GDM1 (cell line): ENCODE data around the gene ATP10A.
"Not testable (repeated sequence)": the region's sequence is repeated elsewhere in the genome, so short reads cannot be mapped to it uniquely, and the experiment has no call there.

Experiments
- DNase-seq: peaks from one replicate; lab custom pipeline; 2025; lab: John Stamatoyannopoulos, UW

ATP10A gene

GRCh38 chr15:25856059-25856458 is 7.1 kb downstream of the ATP10A start:
- DNase-seq: not testable (repeated sequence)

DNA sequence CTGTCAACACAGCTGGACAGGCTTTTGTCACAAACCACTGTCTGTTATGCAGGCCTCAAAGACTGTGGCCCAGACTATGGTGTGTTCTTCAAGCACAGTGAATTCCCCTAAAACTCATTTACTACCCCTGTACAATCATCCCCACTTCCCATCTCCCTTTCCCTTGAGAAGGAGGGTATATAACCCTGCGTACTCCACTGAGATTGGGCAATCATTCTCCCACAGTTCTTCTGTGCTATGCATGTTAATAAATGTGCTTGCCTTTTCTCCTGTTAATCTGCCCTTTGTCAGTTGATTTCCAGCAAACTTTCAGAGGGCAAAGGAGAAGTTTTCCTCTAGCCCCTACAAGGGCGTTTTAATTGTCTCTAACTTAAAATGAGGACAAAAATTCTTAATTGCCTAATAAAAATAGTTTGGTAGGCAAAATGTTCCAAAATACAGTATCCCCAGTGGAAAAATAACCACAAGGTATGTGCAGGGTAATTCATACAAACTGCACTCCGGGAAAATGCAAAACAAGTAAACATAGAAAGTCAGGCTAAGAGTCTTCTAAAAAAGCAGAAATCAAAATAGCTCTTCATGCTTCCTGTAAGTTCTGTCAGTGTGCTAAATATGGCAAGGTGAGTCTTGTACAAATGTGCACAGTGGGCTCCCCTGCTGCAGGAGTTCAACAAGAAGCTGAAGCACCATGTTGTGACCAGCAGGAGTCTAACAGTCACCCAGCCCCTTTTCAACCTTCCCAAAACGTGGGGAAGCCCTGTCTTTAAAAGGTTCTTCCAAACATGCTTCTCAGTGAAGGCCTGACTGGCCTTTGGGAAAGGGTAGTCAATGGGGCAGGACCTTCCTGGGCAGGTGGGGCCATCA is 10.2 kb downstream of the ATP10A start:
- DNase-seq: no peak

GRCh38 chr15:25852027-25852426 is 11.1 kb downstream of the ATP10A start:
- no peak for DNase-seq

DNA sequence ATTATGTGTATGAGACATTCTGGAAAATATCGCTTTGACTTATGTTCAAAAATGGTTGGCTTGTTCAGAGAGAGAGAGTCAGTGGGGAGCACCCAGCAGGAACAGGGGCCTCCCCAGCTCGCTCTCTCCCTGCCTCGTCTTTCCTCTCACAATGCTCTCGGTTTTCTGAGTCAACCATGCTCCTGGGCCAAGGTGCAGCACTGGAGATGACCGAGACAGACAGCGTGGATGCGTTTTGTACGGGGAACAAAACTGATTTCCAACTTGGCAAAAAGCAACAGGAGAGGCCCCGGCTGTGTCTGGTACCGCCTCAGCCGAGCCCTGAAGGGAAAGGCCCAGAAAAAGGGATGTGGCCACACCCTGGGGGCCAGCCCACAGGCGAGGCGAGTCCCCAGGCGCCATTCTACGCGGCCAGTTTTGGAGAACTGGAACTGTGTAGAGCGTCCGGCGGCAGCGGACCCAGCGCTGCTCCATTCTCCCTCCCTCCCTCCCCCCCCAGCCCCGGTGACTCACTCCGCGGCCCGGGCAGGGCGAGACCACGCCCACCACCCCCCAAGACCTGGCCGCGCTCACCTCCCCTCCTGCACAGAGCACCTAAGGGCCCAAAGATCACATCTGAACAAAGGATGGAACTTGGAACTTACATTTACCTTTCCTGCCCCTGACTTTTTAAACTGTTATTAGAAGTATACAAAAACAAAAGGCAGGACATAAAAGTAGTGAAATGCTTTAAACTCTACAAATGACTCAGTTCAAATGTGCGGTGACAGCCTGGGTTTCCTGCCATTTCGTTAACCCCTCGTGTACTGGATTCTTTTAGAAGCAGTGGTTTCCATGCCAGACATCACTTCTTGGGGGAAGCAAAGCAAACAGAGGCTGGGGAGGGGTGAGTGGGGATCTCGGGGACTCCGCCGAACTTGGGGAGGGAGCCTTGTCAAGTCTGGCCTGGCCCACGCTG is 12.7 kb downstream of the ATP10A start:
- peak; percentile 76 for DNase-seq

DNA sequence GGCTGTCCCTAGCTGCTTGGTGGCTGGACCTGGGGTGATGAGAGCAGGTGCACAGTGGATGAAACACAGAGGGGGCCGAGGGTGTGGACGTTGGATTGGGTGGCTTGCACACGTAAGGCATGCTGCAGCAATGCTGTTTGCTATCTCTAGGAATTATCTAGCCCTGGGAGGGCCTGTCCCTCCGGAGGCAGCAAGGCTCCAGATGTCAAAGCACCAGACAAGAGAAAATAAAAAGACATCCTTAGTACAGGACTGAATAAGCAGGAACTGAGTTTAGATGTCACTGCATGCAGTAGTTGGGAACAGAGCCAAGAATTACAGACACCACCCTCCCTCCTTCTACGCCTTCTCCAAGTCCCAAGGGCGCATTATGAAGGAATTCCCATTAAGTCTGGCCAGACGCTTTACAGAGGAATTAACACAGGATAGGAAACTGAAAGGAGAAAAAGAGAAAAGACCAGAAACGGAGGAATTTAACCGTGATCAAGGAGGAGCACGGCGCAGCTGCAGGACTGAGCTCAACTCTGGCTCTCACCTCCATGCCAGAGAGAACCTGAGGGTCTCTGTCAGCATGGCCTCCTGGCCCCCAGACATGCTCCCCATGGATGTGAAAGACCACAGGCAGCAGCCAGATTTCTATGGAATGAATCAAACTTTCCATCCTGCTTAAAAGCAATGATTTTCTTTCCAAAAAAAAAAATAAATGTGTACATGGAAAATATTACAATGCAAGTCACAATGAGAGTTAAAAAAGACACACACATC is 13.8 kb downstream of the ATP10A start:
- no peak for DNase-seq

DNA sequence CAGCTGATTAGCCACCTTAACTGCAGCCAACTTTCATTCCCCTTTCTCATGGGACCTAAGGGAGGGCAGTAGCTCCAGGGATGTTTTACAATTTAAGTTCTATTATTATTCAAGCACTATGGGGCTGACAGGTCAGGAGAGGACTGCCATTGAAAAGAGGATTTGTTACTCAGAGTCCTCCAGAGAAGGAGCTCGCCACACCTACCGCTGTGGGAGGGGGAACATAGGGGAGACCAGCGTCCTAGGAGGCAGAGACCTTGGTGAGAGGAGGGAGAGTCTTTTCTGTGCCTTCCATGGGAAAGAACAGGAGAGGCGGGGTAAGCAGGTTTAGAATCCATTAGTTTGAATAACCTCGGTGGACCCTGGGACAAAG is 14.4 kb downstream of the ATP10A start:
- DNase-seq: no peak

- no peak for DNase-seq
These were observed 14.8 kb downstream of the ATP10A start for GRCh38 chr15:25848325-25848724.

GRCh38 chr15:25847051-25847450 is 16.1 kb downstream of the ATP10A start:
- DNase-seq: no peak

- no peak for DNase-seq
These were observed 16.8 kb downstream of the ATP10A start for GRCh38 chr15:25846377-25846776.

DNA sequence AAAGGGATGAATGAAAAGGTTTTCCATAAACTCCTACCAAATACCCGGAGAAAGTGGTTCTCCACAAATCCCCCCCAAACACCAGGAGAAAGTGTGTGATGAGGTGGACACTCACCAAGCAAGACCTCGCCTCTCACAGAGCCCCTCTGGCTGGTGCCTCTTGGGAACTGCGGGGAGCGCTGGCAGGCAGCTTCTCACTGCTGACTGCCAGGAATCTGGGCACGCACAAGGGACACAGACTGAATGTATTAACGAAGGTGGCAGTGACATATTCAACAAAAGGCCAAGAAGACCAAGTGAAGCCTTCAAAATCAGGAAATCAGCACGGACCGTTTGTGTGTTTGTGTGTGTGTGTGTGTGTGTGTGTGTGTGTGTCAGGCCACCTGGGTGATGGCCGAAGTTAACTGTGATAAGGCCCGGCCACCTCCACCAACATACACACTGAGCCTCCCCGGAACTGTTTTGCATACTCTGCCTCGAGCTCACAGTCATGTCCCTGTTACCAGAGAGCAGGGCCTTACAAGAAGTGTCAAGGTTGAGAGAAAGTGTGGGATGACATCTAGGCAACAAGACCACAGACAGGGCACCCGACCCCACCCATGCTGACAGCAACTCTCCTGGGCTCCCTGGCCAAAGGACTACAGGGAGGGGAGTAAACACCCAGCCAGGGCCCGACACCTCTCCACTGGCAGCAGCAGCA is 18.0 kb downstream of the ATP10A start:
- DNase-seq: no peak

GRCh38 chr15:25844542-25844941 is 18.6 kb downstream of the ATP10A start:
- DNase-seq: no peak

DNA sequence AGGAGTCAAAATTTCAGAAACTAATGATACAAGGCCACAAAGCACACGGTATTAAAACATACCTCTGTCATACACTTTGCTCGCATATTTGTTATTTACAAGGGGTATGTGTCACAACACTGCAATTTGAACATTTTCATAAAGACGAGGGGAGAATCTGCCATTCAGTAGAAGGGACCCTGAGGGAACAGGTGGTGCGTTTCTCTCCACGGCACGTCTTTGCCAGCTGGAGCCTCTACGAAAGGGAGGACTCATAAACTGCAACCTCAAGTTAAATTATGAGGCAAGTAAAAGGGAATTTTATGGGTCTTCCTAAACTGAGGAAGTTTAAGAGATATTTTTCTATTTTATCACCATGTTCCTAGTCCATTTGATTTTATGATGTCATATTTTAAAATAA is 19.1 kb downstream of the ATP10A start:
- DNase-seq: no peak

GRCh38 chr15:25839638-25840156 is 23.4 kb downstream of the ATP10A start:
- no peak for DNase-seq

DNA sequence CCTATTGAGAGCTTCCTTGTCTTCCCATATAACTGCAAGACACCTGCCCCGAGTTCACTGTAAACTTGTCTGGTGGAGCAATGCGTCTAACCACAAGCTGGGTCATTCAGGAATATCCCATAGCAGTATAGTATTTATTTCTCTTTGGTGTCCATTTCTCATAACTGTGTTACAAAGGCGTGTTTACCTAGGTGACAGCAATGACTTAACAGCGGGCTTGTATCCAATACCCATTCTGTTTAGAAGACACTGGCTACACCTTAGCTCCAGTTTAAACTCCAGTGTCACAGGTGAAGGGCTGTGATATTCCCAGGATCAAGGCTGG is 24.3 kb downstream of the ATP10A start:
- no peak for DNase-seq

DNA sequence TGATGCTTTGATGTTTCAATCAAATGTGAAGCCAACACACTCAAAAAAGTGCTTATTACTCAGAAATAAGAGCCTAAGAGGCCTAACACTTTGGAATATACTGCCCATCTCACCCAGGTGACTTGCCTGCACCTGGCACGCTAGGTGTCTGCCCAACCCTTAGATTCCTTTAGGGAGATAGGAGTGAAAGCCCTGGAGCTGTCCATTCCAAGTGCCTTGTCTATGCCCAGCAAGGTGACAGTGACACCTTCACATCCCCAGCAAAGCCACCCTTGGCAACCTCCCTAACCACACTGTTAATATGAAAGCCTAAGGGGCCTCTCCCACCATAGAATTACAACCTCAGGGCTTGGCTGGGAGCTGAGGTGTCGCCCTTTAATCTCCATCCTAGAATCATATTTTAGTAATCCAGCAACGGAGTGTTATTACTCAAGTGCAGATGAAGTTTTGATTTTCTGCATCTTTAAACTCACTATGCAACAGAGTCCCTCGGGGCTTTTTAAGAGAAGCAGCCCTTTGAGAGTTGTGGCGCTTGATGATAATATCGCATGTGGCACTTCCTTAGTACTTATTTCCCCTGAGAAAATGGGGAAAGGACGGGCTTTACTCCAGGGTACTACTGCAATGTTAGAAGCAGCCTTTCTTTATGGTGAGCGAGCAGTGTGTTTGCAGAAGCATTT is 24.8 kb downstream of the ATP10A start:
- DNase-seq: no peak

- no peak for DNase-seq
These were observed 31.0 kb downstream of the ATP10A start for GRCh38 chr15:25832158-25832557.

DNA sequence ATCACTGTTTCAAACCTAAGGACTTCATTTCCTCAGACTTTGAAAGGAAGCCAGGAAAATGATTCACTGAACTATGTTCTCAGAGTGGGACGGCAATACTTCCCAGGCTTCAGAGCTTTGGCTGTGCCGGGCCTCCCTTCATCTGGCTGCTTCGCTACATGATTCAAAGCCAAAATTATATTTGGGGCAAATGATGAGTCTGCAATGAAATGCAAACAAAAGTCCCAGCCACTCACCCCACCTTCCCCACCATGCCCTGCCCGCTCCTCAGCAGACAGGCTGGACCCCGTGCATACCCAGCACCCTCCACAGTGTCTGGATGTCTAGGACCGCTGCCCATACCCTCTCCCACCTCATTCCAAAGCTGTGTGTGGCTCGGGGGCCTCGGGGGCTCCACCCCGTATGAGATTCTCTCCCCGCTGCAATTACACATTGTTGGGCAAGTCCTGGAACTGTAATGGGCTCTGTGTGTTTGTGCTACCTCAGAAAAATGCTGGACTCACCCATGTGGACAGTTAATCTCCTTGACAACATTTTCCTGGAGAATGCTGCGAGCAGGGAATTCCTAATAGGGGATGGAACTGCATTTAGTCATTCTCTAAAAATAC is 32.2 kb downstream of the ATP10A start:
- DNase-seq: no peak

DNA sequence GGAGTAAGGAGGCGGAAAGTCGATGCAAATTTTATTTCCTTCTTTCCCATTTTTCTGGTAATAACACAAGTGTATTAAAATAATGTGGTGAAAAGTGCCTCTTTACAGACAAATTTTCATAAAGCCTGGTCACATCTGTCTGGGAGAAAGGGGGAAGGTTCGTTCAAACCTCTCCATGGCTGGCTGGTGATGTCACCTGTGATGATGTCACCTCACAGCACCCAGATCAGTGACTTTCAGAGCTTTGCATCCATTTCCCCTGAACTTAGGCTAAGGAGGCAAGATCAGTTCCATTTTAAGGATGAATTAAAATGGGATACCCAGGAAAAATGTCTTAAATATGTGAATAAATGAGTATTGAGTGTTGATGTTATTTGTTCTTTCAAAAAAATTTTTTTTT is 34.1 kb downstream of the ATP10A start:
- no peak for DNase-seq

GRCh38 chr15:25825207-25825606 is 37.9 kb downstream of the ATP10A start:
- DNase-seq: no peak

DNA sequence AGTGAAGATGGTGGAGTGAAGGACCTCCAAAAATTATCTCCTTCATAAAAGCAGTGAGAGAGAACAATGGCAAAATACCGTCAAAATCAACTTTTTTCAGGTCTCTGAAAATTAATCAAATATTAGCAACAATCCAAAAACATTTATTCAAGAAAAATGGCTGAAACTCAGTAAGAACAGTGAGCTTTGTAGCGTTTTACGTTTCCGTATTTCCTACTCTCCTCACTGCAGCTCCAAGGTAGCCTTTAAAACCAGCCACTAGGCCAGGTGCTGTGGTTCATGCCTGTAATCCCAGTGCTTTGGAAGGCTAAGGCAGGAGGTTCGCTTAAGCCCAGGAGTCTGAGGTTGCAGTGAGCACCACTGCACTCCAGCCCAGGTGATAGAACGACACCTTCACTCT is 38.5 kb downstream of the ATP10A start:
- DNase-seq: no peak

GRCh38 chr15:25812845-25813244 is 50.3 kb downstream of the ATP10A start:
- DNase-seq: no peak
